Suprapubic skin (tissue), 4 donors: ENCODE results near the gene MTSS2.

Experiments used
- CTCF ChIP-seq, 2 donors: fragments of 200-600 bp in 1 of 2; fragments of 450-650 bp in 1 of 2; sonication (generic) in 1 of 2; IDR thresholded peaks; one replicate each; pipeline ENCODE4 v1.5.1; 2016 to 2019; ENCODE audit warnings: antibody characterized with exemption in 2 of 2, mild to moderate bottlenecking in 1 of 2, moderate library complexity in 1 of 2
- EP300 ChIP-seq: sonication (generic); formaldehyde crosslinking; IDR thresholded peaks from one replicate; pipeline ENCODE4 v1.6.1; 2017; ENCODE audit warnings: antibody characterized with exemption
- POLR2A ChIP-seq, 2 donors: fragments of 450-650 bp; IDR thresholded peaks; one replicate each; pipeline ENCODE4 v1.6.1; 2017; ENCODE audit warnings: antibody characterized with exemption in 2 of 2, mild to moderate bottlenecking in 2 of 2, moderate library complexity in 2 of 2
- POLR2AphosphoS5 ChIP-seq, 3 donors: sonication (generic); formaldehyde crosslinking; IDR thresholded peaks; one replicate each; pipeline ENCODE4 v1.6.1; 2017; ENCODE audit warnings: antibody characterized with exemption in 3 of 3

DNA sequence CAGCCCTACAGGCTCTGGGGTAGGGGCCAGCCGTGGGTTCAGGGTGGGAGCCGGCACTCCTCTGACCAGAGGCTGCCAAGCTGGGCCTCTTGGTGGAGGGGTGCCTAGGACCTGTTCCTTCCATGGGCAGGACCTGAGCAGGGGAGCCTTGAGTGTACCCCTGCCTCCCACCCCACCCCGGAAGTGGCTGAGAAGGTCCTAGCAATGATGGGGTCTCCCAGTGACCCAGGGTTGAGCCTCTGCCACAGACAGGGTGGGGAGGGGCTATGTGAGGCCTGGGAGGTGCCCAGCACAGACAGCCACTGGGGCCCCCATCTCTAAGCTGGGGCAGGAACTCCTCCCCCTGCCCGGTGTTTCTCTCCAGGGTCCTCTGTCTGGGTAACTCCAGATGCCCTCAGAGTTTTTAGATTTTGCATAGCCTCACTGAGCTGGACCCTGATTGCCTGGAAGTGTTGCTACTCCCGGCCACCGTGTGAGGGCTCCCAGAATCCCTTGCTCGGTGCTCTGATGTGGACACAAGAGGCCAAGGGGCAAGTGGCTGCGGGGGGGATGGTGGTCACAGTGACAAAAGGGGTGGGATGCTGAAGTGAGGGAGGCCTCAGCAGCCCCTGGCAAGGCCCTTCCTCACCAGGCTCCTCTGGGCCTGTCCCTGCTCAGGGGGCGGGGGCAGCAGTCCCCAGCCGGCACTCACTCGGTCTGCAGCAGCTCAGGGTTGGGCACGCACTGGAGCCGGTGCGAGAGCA lies 6.4 kb upstream of the MTSS2 start:
- TF ChIP-seq CTCF (IDR thresholded peaks at IDR 0.05) (no peak), POLR2A (IDR thresholded peaks at IDR 0.05) (no peak), EP300 (no peak), POLR2AphosphoS5 (IDR thresholded peaks at IDR 0.05) (no peak)
